Thoracic aorta (tissue), 2 donors: Measurements from ENCODE around the gene SLC2A4RG. TPM values are rescaled to one million over a fixed set of nuclear protein-coding genes. Genes with fewer than 3 reads are reported as not detected.

Experiments
- ATAC-seq: fragments of 150-250 bp; one replicate; pipeline ENCODE4 v1.8.0; 2017; ENCODE audit warnings: low read depth; ENCODE audit not compliant: insufficient number of reproducible peaks, low FRiP score
- DNase-seq: peaks from one replicate; pipeline ENCODE4 v3.0.0-alpha.2; 2020; ENCODE audit warnings: low spot score
- H3K27ac ChIP-seq, 2 donors: fragments of 200-600 bp; sonication (generic); 1 replicate in 1 of 2; 2 replicates in 1 of 2; pipeline ENCODE4 v1.5.1; 2016; ENCODE audit warnings: mild to moderate bottlenecking in 2 of 2, moderate library complexity in 2 of 2
- H3K27me3 ChIP-seq: fragments of 200-600 bp; sonication (generic); replicated peaks from 2 replicates; pipeline ENCODE4 v1.6.0; 2016; ENCODE audit warnings: mild to moderate bottlenecking; ENCODE audit not compliant: insufficient read depth
- H3K36me3 ChIP-seq: fragments of 200-600 bp; sonication (generic); one replicate; pipeline ENCODE4 v1.5.1; 2016
- H3K4me1 ChIP-seq, 2 donors: fragments of 200-600 bp; sonication (generic); 1 replicate in 1 of 2; 2 replicates in 1 of 2; pipeline versions ENCODE4 v1.5.1 to v1.6.0; 2016; ENCODE audit warnings: low read depth in 2 of 2, mild to moderate bottlenecking in 1 of 2; ENCODE audit not compliant: control insufficient read depth in 1 of 2
- H3K4me3 ChIP-seq: fragments of 200-600 bp; sonication (generic); 2 replicates; pipeline ENCODE4 v1.5.1; 2016; ENCODE audit warnings: mild to moderate bottlenecking
- H3K9me3 ChIP-seq: fragments of 200-600 bp; sonication (generic); 2 replicates; pipeline ENCODE4 v1.5.1; 2016
- total RNA-seq, 2 donors: library from RNA; depleted of rRNA; stranded (reverse); fragments of >200 nt; gene quantifications; one replicate each; pipeline versions ENCODE4 v1.1.0 to v1.2.3, GENCODE V29; 2016
- TF ChIP-seq, protein P1 (sequence below): fragments of 200-600 bp; sonication (generic); IDR thresholded peaks from one replicate; pipeline ENCODE4 v1.5.1; 2019; ENCODE audit warnings: antibody characterized with exemption

SLC2A4RG gene
- total RNA-seq, 2 donors from 2014 or later, result 36.2 to 103 TPM

- no peak for ATAC-seq
- TF ChIP-seq, protein P1, sequence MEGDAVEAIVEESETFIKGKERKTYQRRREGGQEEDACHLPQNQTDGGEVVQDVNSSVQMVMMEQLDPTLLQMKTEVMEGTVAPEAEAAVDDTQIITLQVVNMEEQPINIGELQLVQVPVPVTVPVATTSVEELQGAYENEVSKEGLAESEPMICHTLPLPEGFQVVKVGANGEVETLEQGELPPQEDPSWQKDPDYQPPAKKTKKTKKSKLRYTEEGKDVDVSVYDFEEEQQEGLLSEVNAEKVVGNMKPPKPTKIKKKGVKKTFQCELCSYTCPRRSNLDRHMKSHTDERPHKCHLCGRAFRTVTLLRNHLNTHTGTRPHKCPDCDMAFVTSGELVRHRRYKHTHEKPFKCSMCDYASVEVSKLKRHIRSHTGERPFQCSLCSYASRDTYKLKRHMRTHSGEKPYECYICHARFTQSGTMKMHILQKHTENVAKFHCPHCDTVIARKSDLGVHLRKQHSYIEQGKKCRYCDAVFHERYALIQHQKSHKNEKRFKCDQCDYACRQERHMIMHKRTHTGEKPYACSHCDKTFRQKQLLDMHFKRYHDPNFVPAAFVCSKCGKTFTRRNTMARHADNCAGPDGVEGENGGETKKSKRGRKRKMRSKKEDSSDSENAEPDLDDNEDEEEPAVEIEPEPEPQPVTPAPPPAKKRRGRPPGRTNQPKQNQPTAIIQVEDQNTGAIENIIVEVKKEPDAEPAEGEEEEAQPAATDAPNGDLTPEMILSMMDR, result no peak
- peaks cover 25 to 46% of the 10 kb centered on the region in 2 donors for H3K4me1 ChIP-seq
- no peak overlapping the region for H3K27ac ChIP-seq
- no peak overlapping the region for H3K4me3 ChIP-seq
- H3K36me3 ChIP-seq, result peaks cover 7% of the 10 kb centered on the region
- no peak for DNase-seq
- no peaks in the 10 kb centered on the region for H3K27me3 ChIP-seq
- no peaks in the 10 kb centered on the region for H3K9me3 ChIP-seq
These were observed 41.6 kb upstream of the SLC2A4RG start for GRCh38 chr20:63697868-63698545.

GRCh38 chr20:63698739-63699465 lies 40.7 kb upstream of the SLC2A4RG start:
- Histone ChIP-seq H3K27ac (peak overlapping the region; percentile 51 to 78), H3K27me3 (no peaks in the 10 kb centered on the region), H3K4me3 (peak overlapping the region; percentile 40), H3K4me1 (peaks cover 25 to 46% of the 10 kb centered on the region in 2 donors), H3K9me3 (no peaks in the 10 kb centered on the region), H3K36me3 (peaks cover 7% of the 10 kb centered on the region)
- DNase-seq (no peak), ATAC-seq (peak; percentile 34)
- TF ChIP-seq, protein P1, result no peak

DNA sequence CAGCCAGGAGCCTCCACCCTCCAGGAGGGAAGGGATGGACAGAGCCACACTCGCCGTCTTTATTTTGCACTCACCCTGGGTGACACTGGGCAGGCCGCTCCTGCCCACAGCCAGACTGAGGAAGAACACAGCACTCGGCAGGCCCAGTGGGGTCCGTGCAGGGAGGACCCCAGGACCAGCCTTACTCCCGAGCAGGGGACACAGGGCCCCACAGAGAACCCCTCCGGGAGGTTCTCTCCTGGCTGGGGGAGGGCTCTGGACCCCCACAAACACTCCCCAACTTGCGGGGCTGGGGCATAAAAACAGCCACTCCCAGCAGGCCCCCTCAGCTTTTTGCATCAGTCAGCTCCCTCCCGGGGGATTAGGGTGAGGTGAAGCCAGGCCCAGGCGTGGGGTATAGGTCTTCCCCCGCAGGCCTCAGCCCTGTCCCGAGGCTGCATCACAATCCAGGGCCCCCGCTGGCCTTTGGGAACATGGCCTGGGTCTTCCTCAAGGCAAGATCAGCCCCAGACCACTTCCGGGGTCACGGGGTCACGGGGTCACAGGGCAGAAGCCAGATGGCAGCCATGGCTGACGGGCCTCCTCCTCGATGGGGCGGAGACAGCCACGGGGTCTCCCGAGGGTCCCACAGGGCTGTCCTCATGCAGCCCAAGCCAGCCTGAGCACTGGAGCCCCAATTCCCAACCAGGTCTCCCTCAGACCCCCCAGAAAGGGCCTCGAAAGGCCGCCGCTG lies 39.9 kb upstream of the SLC2A4RG start:
- Histone ChIP-seq H3K4me3 (peak overlapping the region; percentile 40), H3K27ac (peak overlapping the region; percentile 51 to 78), H3K4me1 (peaks cover 25 to 46% of the 10 kb centered on the region in 2 donors), H3K9me3 (no peaks in the 10 kb centered on the region), H3K27me3 (no peaks in the 10 kb centered on the region), H3K36me3 (peaks cover 12% of the 10 kb centered on the region)
- TF ChIP-seq, protein P1, result no peak
- DNase-seq (no peak), ATAC-seq (no peak)

DNA sequence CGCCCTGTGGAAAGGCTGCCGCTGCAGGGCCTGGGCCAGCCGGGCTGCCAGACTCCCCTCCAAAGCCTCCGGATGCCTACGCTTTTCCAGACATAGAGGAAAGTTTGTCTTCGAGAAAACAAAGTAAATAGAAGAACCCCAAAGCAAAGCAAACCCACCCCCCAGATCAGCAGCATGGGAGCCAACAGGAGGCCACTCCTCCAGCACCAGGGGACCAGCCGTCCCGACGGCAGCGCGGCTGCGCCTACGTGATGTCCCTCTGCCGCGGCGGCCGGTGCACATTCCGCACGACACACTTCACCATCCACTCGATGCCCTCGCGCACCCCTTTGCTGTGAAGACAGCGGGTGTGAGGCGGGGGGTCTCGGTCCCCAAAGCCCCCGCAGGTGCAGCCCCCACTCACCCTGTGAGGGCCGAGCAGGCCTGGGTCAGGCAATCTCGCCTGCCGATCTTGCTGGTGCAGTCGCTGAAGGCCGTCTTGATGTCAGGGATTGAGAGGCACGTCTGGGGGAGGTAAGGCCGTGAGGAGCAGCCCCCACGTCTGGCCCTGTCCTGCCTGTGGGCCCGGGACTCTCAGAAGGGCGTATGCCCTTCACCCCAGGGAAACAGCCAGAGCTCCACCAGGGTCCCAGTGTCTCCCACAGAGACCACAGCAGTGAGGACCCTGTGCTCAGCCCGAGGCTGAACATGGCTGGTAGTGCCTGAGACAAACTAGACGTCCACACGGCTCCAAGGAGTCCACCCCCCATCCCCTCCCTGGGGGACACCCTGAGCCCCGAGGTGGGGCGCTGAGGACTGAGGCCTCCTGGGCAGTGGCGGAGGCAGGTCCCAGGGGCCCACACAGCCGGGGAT lies 39.2 kb upstream of the SLC2A4RG start:
- H3K36me3 ChIP-seq, result peaks cover 17% of the 10 kb centered on the region
- no peaks in the 10 kb centered on the region for H3K9me3 ChIP-seq
- H3K4me1 ChIP-seq, result peaks cover 25 to 46% of the 10 kb centered on the region in 2 donors
- H3K4me3 ChIP-seq, result no peak overlapping the region
- TF ChIP-seq, protein P1, result no peak
- H3K27me3 ChIP-seq, result no peaks in the 10 kb centered on the region
- peak overlapping the region in 1 of 2 donors; percentile 78 for H3K27ac ChIP-seq
- DNase-seq (no peak), ATAC-seq (no peak)
